HepG2 (cell line): ENCODE results near the gene TRAPPC3. TPM values are rescaled to one million over a fixed set of nuclear protein-coding genes. Genes with fewer than 3 reads are reported as not detected.

Experiments
- AGO1 ChIP-seq: fragments of 200-400 bp; formaldehyde crosslinking; IDR thresholded peaks from 2 replicates; pipeline ENCODE4 v1.6.1; 2017; ENCODE audit warnings: mild to moderate bottlenecking, low read depth, low read length, moderate library complexity; ENCODE audit not compliant: poor library complexity, severe bottlenecking
- BORCS8-MEF2B ChIP-seq: sonication (generic); formaldehyde crosslinking; IDR thresholded peaks from 2 replicates; pipeline ENCODE4 v1.8.0; 2022; ENCODE audit warnings: mild to moderate bottlenecking, missing genetic modification reagents
- FIP1L1 ChIP-seq: fragments of 200-400 bp; formaldehyde crosslinking; IDR thresholded peaks from 2 replicates; pipeline ENCODE4 v1.6.1; 2018; ENCODE audit warnings: low read depth, mild to moderate bottlenecking, low read length, moderate library complexity, borderline replicate concordance; ENCODE audit not compliant: insufficient read depth
- FOXA3 ChIP-seq: IDR thresholded peaks from 2 replicates; pipeline ENCODE4 v1.6.1; 2016; ENCODE audit warnings: missing genetic modification reagents, missing compliant biosample characterization
- MXD4 ChIP-seq: IDR thresholded peaks from 2 replicates; pipeline ENCODE4 v1.6.1; 2016; ENCODE audit warnings: mild to moderate bottlenecking, missing biosample characterization, missing genetic modification reagents
- NFIB ChIP-seq: sonication (generic); formaldehyde crosslinking; IDR thresholded peaks from 2 replicates; pipeline ENCODE4 v1.9.0; 2021; ENCODE audit warnings: missing genetic modification reagents, mild to moderate bottlenecking, borderline replicate concordance
- PAX8 ChIP-seq: sonication (generic); formaldehyde crosslinking; IDR thresholded peaks from 2 replicates; pipeline ENCODE4 v1.8.0; 2022; ENCODE audit warnings: mild to moderate bottlenecking, missing genetic modification reagents, borderline replicate concordance
- PCBP1 ChIP-seq: fragments of 200-400 bp; formaldehyde crosslinking; IDR thresholded peaks from 2 replicates; pipeline ENCODE4 v1.6.1; 2017; ENCODE audit warnings: mild to moderate bottlenecking, low read depth, low read length, borderline replicate concordance
- POGZ ChIP-seq: sonication (generic); formaldehyde crosslinking; IDR thresholded peaks from 2 replicates; pipeline ENCODE4 v1.4.0; 2020; ENCODE audit warnings: mild to moderate bottlenecking, missing genetic modification reagents
- SALL2 ChIP-seq: sonication (generic); formaldehyde crosslinking; IDR thresholded peaks from 2 replicates; pipeline ENCODE4 v1.8.1; 2023; ENCODE audit warnings: mild to moderate bottlenecking, missing genetic modification reagents, inconsistent platforms
- SMARCC2 ChIP-seq: fragments of 450-650 bp; IDR thresholded peaks from 2 replicates; pipeline ENCODE4 v1.6.1; 2017; ENCODE audit warnings: antibody characterized with exemption, mild to moderate bottlenecking
- THYN1 ChIP-seq: sonication (generic); formaldehyde crosslinking; IDR thresholded peaks from 2 replicates; pipeline ENCODE4 v1.8.1; 2023; ENCODE audit warnings: low read depth, mild to moderate bottlenecking, moderate library complexity, missing genetic modification reagents, borderline replicate concordance
- TOPORS ChIP-seq: sonication (generic); formaldehyde crosslinking; IDR thresholded peaks from 2 replicates; pipeline ENCODE4 v1.8.0; 2023; ENCODE audit warnings: mild to moderate bottlenecking, missing genetic modification reagents
- YEATS2 ChIP-seq: sonication (generic); formaldehyde crosslinking; IDR thresholded peaks from 2 replicates; pipeline ENCODE4 v1.4.0; 2020; ENCODE audit warnings: missing genetic modification reagents, borderline replicate concordance
- ZNF337 ChIP-seq: sonication (generic); formaldehyde crosslinking; IDR thresholded peaks from 2 replicates; pipeline ENCODE4 v1.5.1; 2020; ENCODE audit warnings: missing genetic modification reagents, low read depth, mild to moderate bottlenecking, borderline replicate concordance
- ZNF552 ChIP-seq: sonication (generic); formaldehyde crosslinking; IDR thresholded peaks from 2 replicates; pipeline ENCODE4 v1.9.0; 2022; ENCODE audit warnings: missing genetic modification reagents, mild to moderate bottlenecking, borderline replicate concordance
- ZNF773 ChIP-seq: sonication (generic); formaldehyde crosslinking; IDR thresholded peaks from 2 replicates; pipeline ENCODE4 v1.4.0; 2020; ENCODE audit warnings: missing genetic modification reagents, borderline replicate concordance
- polyA plus RNA-seq, 8 experiments: library from polyadenylated mRNA; depleted of rRNA in 3 of 8; stranded (reverse) in 7 of 8; unstranded in 1 of 8; fragments of >200 nt; fragmentation: Illumina TruSeq in 4 of 8; extraction: Trizol in 4 of 8; gene quantifications; 2 replicates each; pipeline versions ENCODE4 v1.2.1 to v1.2.3, GENCODE V29; 2011 to 2016; ENCODE audit warnings: low read depth in 4 of 8, missing spikeins in 1 of 8, mixed read lengths in 1 of 8; ENCODE audit not compliant: insufficient read depth in 1 of 8
- total RNA-seq, 5 experiments: library from RNA; depleted of rRNA; stranded (reverse); fragments of >200 nt; fragmentation: Illumina TruSeq; extraction: Trizol; gene quantifications; 2 replicates each; pipeline ENCODE4 v1.2.3, GENCODE V29; 2016; ENCODE audit warnings: low read depth in 1 of 5
- TF ChIP-seq, protein P1 (sequence below): sonication (generic); formaldehyde crosslinking; IDR thresholded peaks from 2 replicates; pipeline ENCODE4 v1.4.0; 2020; ENCODE audit warnings: missing genetic modification reagents
- TF ChIP-seq, protein P2 (sequence below): sonication (generic); formaldehyde crosslinking; IDR thresholded peaks from 2 replicates; pipeline ENCODE4 v1.4.0; 2020; ENCODE audit warnings: missing genetic modification reagents, low read depth, mild to moderate bottlenecking, borderline replicate concordance
- TF ChIP-seq, protein P3 (sequence below): sonication (generic); formaldehyde crosslinking; IDR thresholded peaks from 2 replicates; pipeline ENCODE4 v1.4.0; 2020; ENCODE audit warnings: low read depth, mild to moderate bottlenecking, missing genetic modification reagents
- TF ChIP-seq, protein P4 (sequence below): sonication (generic); formaldehyde crosslinking; IDR thresholded peaks from 2 replicates; pipeline ENCODE4 v1.5.0; 2020; ENCODE audit warnings: missing genetic modification reagents, mild to moderate bottlenecking, borderline replicate concordance

TRAPPC3 gene
- total and polyA plus RNA-seq, 2 of the 13 experiments (the other 11 are each of a cell fraction or from before 2014, with no cell fraction given), result 53.7 to 62.4 TPM

DNA sequence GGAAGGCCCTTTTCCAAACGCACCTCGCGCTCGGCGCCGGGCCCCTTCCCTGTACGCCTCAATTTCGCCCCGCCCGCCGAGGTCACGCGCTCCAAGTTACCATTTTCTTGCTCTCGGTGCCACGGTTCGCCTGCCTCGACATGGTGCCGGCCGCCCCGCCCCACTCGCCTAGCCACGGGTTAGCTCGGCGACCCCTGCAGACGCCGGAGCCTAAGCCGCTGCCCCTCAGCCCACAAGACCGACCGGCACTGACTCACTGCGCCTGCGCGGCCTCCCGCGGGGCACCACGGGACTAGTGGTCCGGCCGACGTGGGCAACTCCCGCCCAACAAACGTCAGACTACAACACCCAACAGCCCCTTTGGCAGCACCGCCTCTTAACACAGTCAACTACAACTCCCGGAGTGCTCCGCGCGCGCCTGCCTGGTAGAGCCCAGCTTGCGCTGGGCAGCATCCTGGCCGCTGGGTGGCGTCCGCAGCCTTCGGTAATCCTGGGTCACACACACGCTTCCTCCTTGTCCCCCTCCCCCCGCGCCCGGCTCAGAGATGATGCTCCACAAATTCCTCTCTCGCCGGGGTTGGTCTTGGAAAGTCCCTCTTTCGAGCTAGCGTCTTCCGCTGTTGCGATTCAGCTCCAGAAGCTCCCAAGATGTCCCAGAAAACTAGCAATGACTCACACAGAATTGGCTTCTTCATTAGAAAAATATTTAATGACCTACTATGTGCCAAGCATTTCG lies at the start of gene TRAPPC3 (continued):
- TF ChIP-seq, protein P1, sequence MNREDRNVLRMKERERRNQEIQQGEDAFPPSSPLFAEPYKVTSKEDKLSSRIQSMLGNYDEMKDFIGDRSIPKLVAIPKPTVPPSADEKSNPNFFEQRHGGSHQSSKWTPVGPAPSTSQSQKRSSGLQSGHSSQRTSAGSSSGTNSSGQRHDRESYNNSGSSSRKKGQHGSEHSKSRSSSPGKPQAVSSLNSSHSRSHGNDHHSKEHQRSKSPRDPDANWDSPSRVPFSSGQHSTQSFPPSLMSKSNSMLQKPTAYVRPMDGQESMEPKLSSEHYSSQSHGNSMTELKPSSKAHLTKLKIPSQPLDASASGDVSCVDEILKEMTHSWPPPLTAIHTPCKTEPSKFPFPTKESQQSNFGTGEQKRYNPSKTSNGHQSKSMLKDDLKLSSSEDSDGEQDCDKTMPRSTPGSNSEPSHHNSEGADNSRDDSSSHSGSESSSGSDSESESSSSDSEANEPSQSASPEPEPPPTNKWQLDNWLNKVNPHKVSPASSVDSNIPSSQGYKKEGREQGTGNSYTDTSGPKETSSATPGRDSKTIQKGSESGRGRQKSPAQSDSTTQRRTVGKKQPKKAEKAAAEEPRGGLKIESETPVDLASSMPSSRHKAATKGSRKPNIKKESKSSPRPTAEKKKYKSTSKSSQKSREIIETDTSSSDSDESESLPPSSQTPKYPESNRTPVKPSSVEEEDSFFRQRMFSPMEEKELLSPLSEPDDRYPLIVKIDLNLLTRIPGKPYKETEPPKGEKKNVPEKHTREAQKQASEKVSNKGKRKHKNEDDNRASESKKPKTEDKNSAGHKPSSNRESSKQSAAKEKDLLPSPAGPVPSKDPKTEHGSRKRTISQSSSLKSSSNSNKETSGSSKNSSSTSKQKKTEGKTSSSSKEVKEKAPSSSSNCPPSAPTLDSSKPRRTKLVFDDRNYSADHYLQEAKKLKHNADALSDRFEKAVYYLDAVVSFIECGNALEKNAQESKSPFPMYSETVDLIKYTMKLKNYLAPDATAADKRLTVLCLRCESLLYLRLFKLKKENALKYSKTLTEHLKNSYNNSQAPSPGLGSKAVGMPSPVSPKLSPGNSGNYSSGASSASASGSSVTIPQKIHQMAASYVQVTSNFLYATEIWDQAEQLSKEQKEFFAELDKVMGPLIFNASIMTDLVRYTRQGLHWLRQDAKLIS (CRISPR knock-in tag), result no peak
- no peak for TF ChIP-seq ZNF773 (CRISPR knock-in tag)
- TF ChIP-seq YEATS2 (CRISPR knock-in tag), result peak; percentile 75; the same call in 1 of the 2 replicates
- no peak; the same call in 1 of the 2 replicates for TF ChIP-seq THYN1 (CRISPR knock-in tag)
- TF ChIP-seq, protein P2, sequence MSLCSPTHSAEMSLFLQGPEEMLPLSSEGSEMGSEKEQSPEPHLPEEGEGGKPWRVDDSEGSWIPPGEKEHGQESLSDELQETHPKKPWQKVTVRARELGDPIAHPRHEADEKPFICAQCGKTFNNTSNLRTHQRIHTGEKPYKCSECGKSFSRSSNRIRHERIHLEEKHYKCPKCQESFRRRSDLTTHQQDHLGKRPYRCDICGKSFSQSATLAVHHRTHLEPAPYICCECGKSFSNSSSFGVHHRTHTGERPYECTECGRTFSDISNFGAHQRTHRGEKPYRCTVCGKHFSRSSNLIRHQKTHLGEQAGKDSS, result peak; percentile 94; the same call in 1 of the 2 replicates
- peak; percentile 86 for TF ChIP-seq PCBP1
- peak; percentile 44 for TF ChIP-seq SALL2 (CRISPR knock-in tag)
- peak; percentile 11; the same call in 1 of the 2 replicates for TF ChIP-seq PAX8
- peak; percentile 61 for TF ChIP-seq POGZ (CRISPR knock-in tag)
- 0 out of 2 replicates have a peak, but pooled peaks have one; percentile 51 for TF ChIP-seq MXD4 (CRISPR knock-in tag)
- TF ChIP-seq ZNF552 (CRISPR knock-in tag), result no peak; the same call in 1 of the 2 replicates
- TF ChIP-seq FIP1L1, result no peak; the same call in 1 of the 2 replicates
- TF ChIP-seq TOPORS (CRISPR knock-in tag), result 0 out of 2 replicates have a peak, but pooled peaks have one; percentile 52
- no peak for TF ChIP-seq SMARCC2
- peak; percentile 61 for TF ChIP-seq AGO1
- TF ChIP-seq, protein P3, sequence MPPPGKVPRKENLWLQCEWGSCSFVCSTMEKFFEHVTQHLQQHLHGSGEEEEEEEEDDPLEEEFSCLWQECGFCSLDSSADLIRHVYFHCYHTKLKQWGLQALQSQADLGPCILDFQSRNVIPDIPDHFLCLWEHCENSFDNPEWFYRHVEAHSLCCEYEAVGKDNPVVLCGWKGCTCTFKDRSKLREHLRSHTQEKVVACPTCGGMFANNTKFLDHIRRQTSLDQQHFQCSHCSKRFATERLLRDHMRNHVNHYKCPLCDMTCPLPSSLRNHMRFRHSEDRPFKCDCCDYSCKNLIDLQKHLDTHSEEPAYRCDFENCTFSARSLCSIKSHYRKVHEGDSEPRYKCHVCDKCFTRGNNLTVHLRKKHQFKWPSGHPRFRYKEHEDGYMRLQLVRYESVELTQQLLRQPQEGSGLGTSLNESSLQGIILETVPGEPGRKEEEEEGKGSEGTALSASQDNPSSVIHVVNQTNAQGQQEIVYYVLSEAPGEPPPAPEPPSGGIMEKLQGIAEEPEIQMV (CRISPR knock-in tag), result peak; percentile 67
- peak; percentile 71 for TF ChIP-seq FOXA3 (CRISPR knock-in tag)
- peak; percentile 90; the same call in 1 of the 2 replicates for TF ChIP-seq ZNF337 (CRISPR knock-in tag)
- TF ChIP-seq NFIB (CRISPR knock-in tag), result no peak
- no peak for TF ChIP-seq BORCS8-MEF2B (CRISPR knock-in tag)
- TF ChIP-seq, protein P4, sequence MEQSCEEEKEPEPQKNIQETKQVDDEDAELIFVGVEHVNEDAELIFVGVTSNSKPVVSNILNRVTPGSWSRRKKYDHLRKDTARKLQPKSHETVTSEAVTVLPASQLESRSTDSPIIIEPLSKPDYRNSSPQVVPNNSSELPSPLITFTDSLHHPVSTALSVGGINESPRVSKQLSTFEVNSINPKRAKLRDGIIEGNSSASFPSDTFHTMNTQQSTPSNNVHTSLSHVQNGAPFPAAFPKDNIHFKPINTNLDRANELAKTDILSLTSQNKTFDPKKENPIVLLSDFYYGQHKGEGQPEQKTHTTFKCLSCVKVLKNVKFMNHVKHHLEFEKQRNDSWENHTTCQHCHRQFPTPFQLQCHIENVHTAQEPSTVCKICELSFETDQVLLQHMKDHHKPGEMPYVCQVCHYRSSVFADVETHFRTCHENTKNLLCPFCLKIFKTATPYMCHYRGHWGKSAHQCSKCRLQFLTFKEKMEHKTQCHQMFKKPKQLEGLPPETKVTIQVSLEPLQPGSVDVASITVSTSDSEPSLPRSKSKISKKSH (CRISPR knock-in tag), result peak; percentile 89
